HEK293 (cell line): ENCODE results near the gene DNAJC21.

ENCODE experiments used
- CTCF ChIA-PET: fragments of 350-600 bp; formaldehyde crosslinking; extraction: SDS; loops from one replicate; lab custom pipeline; 2021; ENCODE audit warnings: antibody characterized with exemption; lab: Yijun Ruan, JAX
- POLR2A ChIA-PET: fragments of 300-600 bp; formaldehyde crosslinking; extraction: SDS; loops from one replicate; lab custom pipeline; 2020; ENCODE audit warnings: antibody characterized with exemption, inconsistent platforms; lab: Yijun Ruan, JAX
- H3K27ac ChIP-seq: fragments of 200-500 bp; sonication (Bioruptor generic); 2 replicates; pipeline ENCODE4 v1.5.1; 2014; ENCODE audit warnings: low read depth, low read length, control low read depth, inconsistent platforms; ENCODE audit errors: extremely low read depth
- H3K36me3 ChIP-seq, 2 experiments: fragments of 200-500 bp in 1 of 2; sonication (Bioruptor generic) in 1 of 2; 1 replicate in 1 of 2; 2 replicates in 1 of 2; pipeline ENCODE4 v1.5.1; 2014 to 2017; ENCODE audit warnings: inconsistent platforms in 2 of 2, low read length in 2 of 2; ENCODE audit not compliant: control insufficient read depth in 2 of 2, insufficient read depth in 1 of 2
- H3K4me1 ChIP-seq: fragments of 200-500 bp; sonication (Bioruptor generic); 2 replicates; pipeline ENCODE4 v1.5.1; 2014; ENCODE audit warnings: mild to moderate bottlenecking, low read length, inconsistent platforms; ENCODE audit not compliant: control insufficient read depth, insufficient read depth
- H3K4me3 ChIP-seq: 2 replicates; pipeline ENCODE4 v1.5.1; 2011; ENCODE audit warnings: low read depth, mild to moderate bottlenecking, control low read depth, low read length, moderate library complexity
- H3K9me3 ChIP-seq: fragments of 200-500 bp; sonication (Bioruptor generic); 2 replicates; pipeline ENCODE4 v1.5.1; 2014; ENCODE audit warnings: low read depth, low read length, inconsistent platforms; ENCODE audit not compliant: control insufficient read depth, insufficient read depth
- GFI1B ChIP-seq: fragments of 450-650 bp; formaldehyde crosslinking; IDR thresholded peaks from 2 replicates; pipeline ENCODE4 v1.5.1; 2016; ENCODE audit warnings: missing biosample characterization, missing genetic modification characterization
- GLI4 ChIP-seq: fragments of 450-650 bp; formaldehyde crosslinking; IDR thresholded peaks from 2 replicates; pipeline ENCODE4 v1.5.1; 2016; ENCODE audit warnings: missing biosample characterization, missing genetic modification characterization
- HOXD13 ChIP-seq: sonication (generic); formaldehyde crosslinking; IDR thresholded peaks from 2 replicates; pipeline ENCODE4 v1.8.0; 2022; ENCODE audit warnings: missing genetic modification reagents, borderline replicate concordance
- KLF16 ChIP-seq: fragments of 450-650 bp; formaldehyde crosslinking; IDR thresholded peaks from 2 replicates; pipeline ENCODE4 v1.5.1; 2017; ENCODE audit warnings: missing biosample characterization, missing genetic modification characterization
- SCRT2 ChIP-seq: fragments of 450-650 bp; formaldehyde crosslinking; IDR thresholded peaks from 2 replicates; pipeline ENCODE4 v1.5.1; 2016; ENCODE audit warnings: missing biosample characterization, missing genetic modification characterization
- WT1 ChIP-seq: fragments of 450-650 bp; formaldehyde crosslinking; IDR thresholded peaks from 2 replicates; pipeline ENCODE4 v1.5.1; 2016; ENCODE audit warnings: missing biosample characterization, missing genetic modification characterization
- ZFP37 ChIP-seq: fragments of 450-650 bp; formaldehyde crosslinking; IDR thresholded peaks from 2 replicates; pipeline ENCODE4 v1.5.1; 2016; ENCODE audit warnings: missing biosample characterization, missing genetic modification characterization
- ZIC2 ChIP-seq: fragments of 450-650 bp; formaldehyde crosslinking; IDR thresholded peaks from 2 replicates; pipeline ENCODE4 v1.5.1; 2016; ENCODE audit warnings: missing biosample characterization, missing genetic modification characterization
- ZNF223 ChIP-seq: fragments of 450-650 bp; formaldehyde crosslinking; IDR thresholded peaks from 2 replicates; pipeline ENCODE4 v1.5.1; 2016; ENCODE audit warnings: missing biosample characterization, missing genetic modification characterization
- ZNF274 ChIP-seq, 2 experiments: fragments of 200-500 bp in 1 of 2; fragments of 450-650 bp in 1 of 2; sonication (Bioruptor generic) in 1 of 2; formaldehyde crosslinking in 1 of 2; IDR thresholded peaks; 2 replicates each; pipeline versions ENCODE4 v1.5.1 to v1.6.1; 2014 to 2016; ENCODE audit warnings: borderline replicate concordance in 1 of 2, inconsistent platforms in 1 of 2, low read length in 1 of 2, missing biosample characterization in 1 of 2, missing genetic modification characterization in 1 of 2
- ZNF292 ChIP-seq: fragments of 450-650 bp; formaldehyde crosslinking; IDR thresholded peaks from 2 replicates; pipeline ENCODE4 v1.5.1; 2016; ENCODE audit warnings: low read depth, missing biosample characterization, missing genetic modification characterization, borderline replicate concordance
- ZNF302 ChIP-seq: fragments of 450-650 bp; formaldehyde crosslinking; IDR thresholded peaks from 2 replicates; pipeline ENCODE4 v1.5.1; 2016; ENCODE audit warnings: missing biosample characterization, missing genetic modification characterization, low read depth
- ZNF324 ChIP-seq: fragments of 450-650 bp; formaldehyde crosslinking; IDR thresholded peaks from 2 replicates; pipeline ENCODE4 v1.5.1; 2016; ENCODE audit warnings: missing biosample characterization, missing genetic modification characterization
- ZNF362 ChIP-seq: fragments of 450-650 bp; formaldehyde crosslinking; IDR thresholded peaks from 2 replicates; pipeline ENCODE4 v1.5.1; 2016; ENCODE audit warnings: missing biosample characterization, missing genetic modification characterization
- ZNF37A ChIP-seq: fragments of 450-650 bp; IDR thresholded peaks from 2 replicates; pipeline ENCODE4 v1.5.1; 2018; ENCODE audit warnings: missing biosample characterization, missing genetic modification characterization
- ZNF501 ChIP-seq: fragments of 450-650 bp; formaldehyde crosslinking; IDR thresholded peaks from 2 replicates; pipeline ENCODE4 v1.5.1; 2016; ENCODE audit warnings: missing biosample characterization, missing genetic modification characterization
- ZNF518A ChIP-seq: fragments of 450-650 bp; formaldehyde crosslinking; conservative IDR thresholded peaks from 2 replicates; pipeline ENCODE4 v1.5.1; 2016; ENCODE audit warnings: low read depth, missing biosample characterization, missing genetic modification characterization
- ZNF549 ChIP-seq: fragments of 450-650 bp; IDR thresholded peaks from 2 replicates; pipeline ENCODE4 v1.5.1; 2018; ENCODE audit warnings: missing biosample characterization, missing genetic modification characterization, mild to moderate bottlenecking, inconsistent platforms, moderate library complexity
- ZNF560 ChIP-seq: fragments of 450-650 bp; formaldehyde crosslinking; IDR thresholded peaks from 2 replicates; pipeline ENCODE4 v1.5.1; 2017; ENCODE audit warnings: missing biosample characterization, missing genetic modification characterization, borderline replicate concordance
- ZNF561 ChIP-seq: fragments of 450-650 bp; IDR thresholded peaks from 2 replicates; pipeline ENCODE4 v1.5.1; 2018; ENCODE audit warnings: missing biosample characterization, missing genetic modification characterization, borderline replicate concordance
- ZNF654 ChIP-seq: fragments of 450-650 bp; formaldehyde crosslinking; IDR thresholded peaks from 2 replicates; pipeline ENCODE4 v1.5.1; 2016; ENCODE audit warnings: low read depth, missing biosample characterization, missing genetic modification characterization
- ZNF658 ChIP-seq: fragments of 450-650 bp; formaldehyde crosslinking; IDR thresholded peaks from 2 replicates; pipeline ENCODE4; 2016; ENCODE audit warnings: missing biosample characterization, missing genetic modification characterization
- ZNF664 ChIP-seq: fragments of 450-650 bp; formaldehyde crosslinking; IDR thresholded peaks from 2 replicates; pipeline ENCODE4 v1.5.1; 2016; ENCODE audit warnings: missing biosample characterization, missing genetic modification characterization
- ZNF701 ChIP-seq: fragments of 450-650 bp; formaldehyde crosslinking; IDR thresholded peaks from 2 replicates; pipeline ENCODE4 v1.5.1; 2016; ENCODE audit warnings: missing biosample characterization, missing genetic modification characterization
- ZNF768 ChIP-seq: fragments of 450-650 bp; formaldehyde crosslinking; IDR thresholded peaks from 2 replicates; pipeline ENCODE4 v1.5.1; 2018; ENCODE audit warnings: missing biosample characterization, mild to moderate bottlenecking, missing genetic modification characterization
- ZNF830 ChIP-seq: fragments of 450-650 bp; IDR thresholded peaks from 2 replicates; pipeline ENCODE4 v1.5.0; 2018; ENCODE audit warnings: missing biosample characterization, missing genetic modification characterization, low read depth, mild to moderate bottlenecking, moderate library complexity
- TF ChIP-seq, protein P1 (sequence below): fragments of 450-650 bp; formaldehyde crosslinking; IDR thresholded peaks from 2 replicates; pipeline ENCODE4 v1.5.1; 2016; ENCODE audit warnings: missing biosample characterization, missing genetic modification characterization

Gene DNAJC21

DNA sequence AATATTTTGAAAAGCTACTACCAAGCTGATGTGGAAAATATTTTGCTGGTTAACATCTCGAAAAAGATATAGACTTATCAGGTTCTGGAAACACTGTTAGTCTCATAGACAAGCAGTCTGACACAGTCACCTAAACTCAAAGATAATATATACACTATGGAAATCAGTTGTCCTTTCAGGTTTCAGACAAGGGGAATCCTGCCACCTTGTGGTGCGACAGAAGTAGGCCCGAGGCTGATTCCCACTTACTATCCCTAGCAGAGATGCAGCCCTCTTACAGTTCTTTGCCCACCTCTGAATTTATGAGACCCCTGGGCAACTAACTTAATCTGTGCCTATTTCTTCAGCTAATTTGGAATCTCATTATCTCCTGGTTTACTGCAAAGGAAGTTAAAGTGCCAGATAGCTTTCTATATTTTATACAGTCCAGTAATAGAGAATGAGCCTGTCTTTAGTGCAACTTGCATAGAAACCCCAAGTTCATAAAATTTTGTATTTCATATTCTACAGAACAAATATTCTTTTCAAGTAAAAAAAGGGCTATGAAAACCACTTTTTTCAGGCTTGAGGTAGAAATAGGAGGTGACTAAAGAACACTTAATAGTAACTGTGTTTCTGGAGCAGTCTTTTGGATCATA lies 31.0 kb upstream of the DNAJC21 start (continued):
- TF ChIP-seq ZNF223 (tag by site-specific recombination) (no peak), ZFP37 (tag by site-specific recombination) (no peak), ZNF768 (no peak), ZNF664 (tag by site-specific recombination) (0 out of 2 replicates have a peak, but pooled peaks have one; percentile 3), ZNF701 (tag by site-specific recombination) (no peak), ZNF518A (tag by site-specific recombination) (no peak), ZNF324 (no peak), ZIC2 (no peak), ZNF501 (tag by site-specific recombination) (no peak), ZNF560 (tag by site-specific recombination) (no peak), ZNF654 (tag by site-specific recombination) (peak; percentile 97), ZNF549 (no peak), HOXD13 (CRISPR knock-in tag) (no peak), KLF16 (tag by site-specific recombination) (no peak), ZNF274 (IDR thresholded peaks at IDR 0.05; ENCODE audit: low read length) (no peak), ZNF274 (tag by site-specific recombination; IDR thresholded peaks at IDR 0.05; ENCODE audit: borderline replicate concordance) (no peak), GLI4 (tag by site-specific recombination) (no peak), ZNF362 (no peak)
- TF ChIP-seq, protein P1, sequence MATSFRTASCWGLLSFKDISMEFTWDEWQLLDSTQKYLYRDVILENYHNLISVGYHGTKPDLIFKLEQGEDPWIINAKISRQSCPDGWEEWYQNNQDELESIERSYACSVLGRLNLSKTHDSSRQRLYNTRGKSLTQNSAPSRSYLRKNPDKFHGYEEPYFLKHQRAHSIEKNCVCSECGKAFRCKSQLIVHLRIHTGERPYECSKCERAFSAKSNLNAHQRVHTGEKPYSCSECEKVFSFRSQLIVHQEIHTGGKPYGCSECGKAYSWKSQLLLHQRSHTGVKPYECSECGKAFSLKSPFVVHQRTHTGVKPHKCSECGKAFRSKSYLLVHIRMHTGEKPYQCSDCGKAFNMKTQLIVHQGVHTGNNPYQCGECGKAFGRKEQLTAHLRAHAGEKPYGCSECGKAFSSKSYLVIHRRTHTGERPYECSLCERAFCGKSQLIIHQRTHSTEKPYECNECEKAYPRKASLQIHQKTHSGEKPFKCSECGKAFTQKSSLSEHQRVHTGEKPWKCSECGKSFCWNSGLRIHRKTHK (tag by site-specific recombination), result no peak

GRCh38 chr5:34899066-34899465 lies 30.3 kb upstream of the DNAJC21 start:
- Histone ChIP-seq H3K36me3 (peaks cover 4% of the 10 kb centered on the region in 2 experiments; a peak in 2 of 3 replicates), H3K4me3 (no peak overlapping the region), H3K27ac (no peak overlapping the region), H3K4me1 (no peaks in the 10 kb centered on the region), H3K9me3 (no peaks in the 10 kb centered on the region)
- ChIA-PET POLR2A (no interaction called here), CTCF (interaction anchor here (0.6 to 8.9 kb wide), 51 partner anchors 9 to 1073 kb away, joined by 3 to 156 read pairs (median 4); no protein-coding TSS in a partner anchor)
- no peak for TF ChIP-seq ZNF830 (tag by site-specific recombination)
- no peak for TF ChIP-seq ZNF658 (tag by site-specific recombination)
- TF ChIP-seq WT1 (tag by site-specific recombination), result no peak
- no peak for TF ChIP-seq ZNF302 (tag by site-specific recombination)
- TF ChIP-seq ZNF561, result no peak
- no peak for TF ChIP-seq GFI1B (tag by site-specific recombination)
- TF ChIP-seq ZNF37A (tag by site-specific recombination), result no peak
- TF ChIP-seq SCRT2 (tag by site-specific recombination), result no peak
- no peak for TF ChIP-seq ZNF292 (tag by site-specific recombination)
- no peak for TF ChIP-seq ZNF223 (tag by site-specific recombination)
- TF ChIP-seq, all 188 proteins: peak for 0
